DND-41 (cell line): ENCODE measurements around the gene DUSP5.

Experiments
- ATAC-seq: fragments of 200-7000 bp; cut with Tn5 transposase; 3 replicates; pipeline ENCODE4 v1.9.1; 2021; ENCODE audit warnings: low read depth; ENCODE audit not compliant: insufficient read depth
- DNase-seq: peaks from one replicate; pipeline ENCODE4 v3.0.0-alpha.2; 2020
- H2AFZ ChIP-seq: 2 replicates; pipeline ENCODE4 v1.6.0; 2012; ENCODE audit warnings: low read depth, low read length
- H3K27ac ChIP-seq: 2 replicates; pipeline ENCODE4 v1.5.1; 2012; ENCODE audit warnings: low read length, inconsistent platforms
- H3K27me3 ChIP-seq: fragments of 200-600 bp; sonication (generic); 2 replicates; pipeline ENCODE4 v1.6.0; 2012; ENCODE audit warnings: low read length, mild to moderate bottlenecking, inconsistent platforms; ENCODE audit not compliant: insufficient read depth, poor library complexity
- H3K36me3 ChIP-seq: 2 replicates; pipeline ENCODE4 v1.5.1; 2012; ENCODE audit warnings: low read length, inconsistent platforms; ENCODE audit not compliant: insufficient read depth
- H3K4me1 ChIP-seq: 2 replicates; pipeline ENCODE4 v1.5.1; 2012; ENCODE audit warnings: mild to moderate bottlenecking, low read length; ENCODE audit not compliant: insufficient read depth
- H3K4me2 ChIP-seq: 2 replicates; pipeline ENCODE4 v1.6.0; 2012; ENCODE audit warnings: mild to moderate bottlenecking, moderate library complexity, low read length, inconsistent platforms; ENCODE audit not compliant: insufficient read depth
- H3K4me3 ChIP-seq, 2 experiments: fragments of 200-600 bp in 1 of 2; shearing (Covaris generic) in 1 of 2; 2 replicates each; pipeline ENCODE4 v1.5.1; 2012 to 2016; ENCODE audit warnings: inconsistent platforms in 2 of 2, low read length in 2 of 2, mild to moderate bottlenecking in 2 of 2, low read depth in 1 of 2, moderate library complexity in 1 of 2
- H3K79me2 ChIP-seq: 2 replicates; pipeline ENCODE4 v1.6.0; 2012; ENCODE audit warnings: low read length, inconsistent platforms; ENCODE audit not compliant: insufficient read depth
- H3K9ac ChIP-seq: 2 replicates; pipeline ENCODE4 v1.6.0; 2012; ENCODE audit warnings: low read depth, mild to moderate bottlenecking, inconsistent platforms, low read length, moderate library complexity
- H3K9me3 ChIP-seq: 2 replicates; pipeline ENCODE4 v1.5.1; 2012; ENCODE audit warnings: low read length, moderate library complexity, mild to moderate bottlenecking, inconsistent platforms; ENCODE audit not compliant: insufficient read depth, severe bottlenecking
- H4K20me1 ChIP-seq: 2 replicates; pipeline ENCODE4 v1.6.0; 2012; ENCODE audit warnings: low read length; ENCODE audit not compliant: insufficient read depth
- CTCF ChIP-seq: IDR thresholded peaks from 2 replicates; pipeline ENCODE4 v1.5.1; 2012; ENCODE audit warnings: borderline replicate concordance, low read length, moderate library complexity, mild to moderate bottlenecking; ENCODE audit not compliant: poor library complexity, severe bottlenecking; ENCODE audit errors: extremely low read depth
- EZH2 ChIP-seq: IDR thresholded peaks from 3 replicates; pipeline ENCODE4 v1.6.1; 2012; ENCODE audit warnings: borderline replicate concordance, low read depth, mild to moderate bottlenecking, moderate library complexity, low read length, inconsistent platforms; ENCODE audit not compliant: severe bottlenecking

The DUSP5 gene

GRCh38 chr10:110534571-110534970 lies 36.9 kb downstream of the DUSP5 start:
- H3K4me2 ChIP-seq = no peak overlapping the region
- peak; percentile 28 for DNase-seq

GRCh38 chr10:110535958-110536891 lies 38.5 kb downstream of the DUSP5 start:
- no peak for TF ChIP-seq EZH2
- TF ChIP-seq CTCF = peak; percentile 14
- no peak overlapping the region for H3K9ac ChIP-seq
- H3K36me3 ChIP-seq = no peaks in the 10 kb centered on the region
- H3K27me3 ChIP-seq = peaks cover 6% of the 10 kb centered on the region
- H2AFZ ChIP-seq = no peak overlapping the region
- no peak overlapping the region for H3K27ac ChIP-seq
- H4K20me1 ChIP-seq = no peaks in the 10 kb centered on the region
- H3K4me3 ChIP-seq = no peak overlapping the region
- no peak overlapping the region; the same call in 1 of the 2 replicates for H3K4me2 ChIP-seq
- peak; percentile 57 for DNase-seq
- no peaks in the 10 kb centered on the region for H3K9me3 ChIP-seq
- peaks cover 9% of the 10 kb centered on the region for H3K4me1 ChIP-seq
- peak; percentile 93 for ATAC-seq
- no peaks in the 10 kb centered on the region for H3K79me2 ChIP-seq

More at GRCh38 chr10:110534571-110534970, 36.9 kb downstream of the DUSP5 start:
- Histone ChIP-seq H3K27ac (no peak overlapping the region), H3K9me3 (no peaks in the 10 kb centered on the region), H3K79me2 (no peaks in the 10 kb centered on the region), H3K27me3 (peaks cover 6% of the 10 kb centered on the region), H4K20me1 (no peaks in the 10 kb centered on the region), H3K9ac (no peak overlapping the region), H3K4me3 (no peak overlapping the region), H2AFZ (no peak overlapping the region), H3K36me3 (no peaks in the 10 kb centered on the region), H3K4me1 (peaks cover 9% of the 10 kb centered on the region)
- ATAC-seq = no peak
- TF ChIP-seq CTCF (no peak), EZH2 (no peak)

GRCh38 chr10:110539091-110539490 lies 41.4 kb downstream of the DUSP5 start:
- peaks cover 6% of the 10 kb centered on the region for H3K27me3 ChIP-seq
- no peak overlapping the region for H2AFZ ChIP-seq
- no peak overlapping the region for H3K27ac ChIP-seq
- no peaks in the 10 kb centered on the region for H3K36me3 ChIP-seq
- TF ChIP-seq EZH2 (no peak), CTCF (no peak)
- ATAC-seq = no peak
- H3K79me2 ChIP-seq = no peaks in the 10 kb centered on the region
- DNase-seq = no peak
- no peaks in the 10 kb centered on the region for H4K20me1 ChIP-seq
- peaks cover 9% of the 10 kb centered on the region for H3K4me1 ChIP-seq
- H3K4me3 ChIP-seq = no peak overlapping the region
- H3K9me3 ChIP-seq = no peaks in the 10 kb centered on the region
- no peak overlapping the region for H3K9ac ChIP-seq
- no peak overlapping the region for H3K4me2 ChIP-seq
